Pons (tissue), 1 donor: ENCODE results near the gene PPP2R2C.

ENCODE experiments used
- DNase-seq: peaks from one replicate; pipeline ENCODE4 v3.0.0-alpha.2; 2016; ENCODE audit warnings: low spot score

PPP2R2C gene

DNA sequence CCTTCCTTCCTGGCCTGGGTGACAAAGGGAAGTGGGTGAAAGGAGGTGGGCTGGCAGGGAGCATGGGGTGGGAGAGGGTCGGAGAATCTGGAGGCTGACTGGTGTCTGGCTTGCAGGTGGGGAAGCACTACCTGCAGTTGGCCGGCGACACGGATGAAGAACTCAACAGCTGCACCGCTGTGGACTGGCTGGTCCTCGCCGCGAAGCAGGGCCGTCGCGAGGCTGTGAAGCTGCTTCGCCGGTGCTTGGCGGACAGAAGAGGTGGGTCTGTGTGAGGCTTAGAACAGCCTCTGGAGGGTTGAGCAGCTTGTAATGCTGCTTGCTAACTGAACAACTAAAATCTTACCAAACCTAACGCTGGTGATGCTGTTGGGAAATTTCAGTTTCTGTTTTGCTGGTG lies 183.5 kb downstream of the PPP2R2C start:
- DNase-seq: no peak

DNA sequence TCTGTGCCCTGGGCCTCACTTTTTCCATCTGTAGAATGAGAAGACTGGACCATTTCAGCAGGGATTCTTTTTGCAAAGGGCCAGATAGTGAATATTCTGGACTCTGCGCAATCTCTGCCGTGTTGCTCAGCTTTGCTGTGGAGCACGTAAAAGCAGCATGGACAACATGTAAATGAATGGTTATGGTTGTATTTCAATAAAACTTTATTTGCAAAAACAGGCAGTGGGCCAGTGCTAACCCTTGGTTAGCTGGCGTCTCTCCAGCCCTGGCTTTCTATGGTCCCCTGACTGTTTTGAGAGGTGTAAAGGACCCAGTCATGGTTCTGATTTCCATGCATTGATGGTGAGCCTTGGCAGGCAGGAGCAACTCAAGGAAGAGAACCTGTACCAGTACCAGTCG lies 184.1 kb downstream of the PPP2R2C start:
- DNase-seq: no peak

DNA sequence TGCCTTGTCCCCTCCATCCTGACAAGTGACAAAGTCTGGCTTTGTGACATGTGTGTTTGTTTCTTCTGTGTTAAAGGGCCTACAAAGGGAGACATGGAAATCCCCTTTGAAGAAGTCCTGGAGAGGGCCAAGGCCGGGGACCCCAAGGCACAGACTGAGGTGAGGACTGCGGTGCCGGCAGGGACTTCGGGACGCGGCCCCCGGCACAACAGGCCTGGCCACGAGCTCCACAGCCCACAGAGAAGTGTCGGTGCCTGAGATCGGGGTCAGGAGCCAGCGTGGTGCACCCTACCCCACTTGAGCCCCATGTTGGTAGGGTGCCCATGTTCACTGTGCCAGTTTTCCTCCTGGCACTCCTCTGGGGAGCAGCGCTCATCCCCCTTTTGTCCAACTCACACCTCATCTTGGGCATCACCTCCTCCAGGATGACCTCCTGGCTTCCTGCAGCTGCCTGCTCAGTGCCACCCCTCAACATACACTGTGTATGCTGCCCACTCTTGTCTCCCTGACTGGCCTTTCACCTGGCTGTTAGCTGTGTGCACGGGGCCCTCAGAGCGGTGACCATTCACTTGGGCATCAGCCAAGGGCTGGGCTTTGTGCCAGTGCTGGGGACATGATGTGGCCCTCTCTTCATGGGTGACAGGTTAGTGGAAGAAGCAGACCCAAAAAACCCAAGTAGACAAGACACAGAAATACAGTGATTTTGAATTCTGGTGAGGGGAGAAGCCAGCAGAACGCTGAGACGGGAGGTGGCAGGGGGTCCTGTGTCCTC lies 185.2 kb downstream of the PPP2R2C start:
- DNase-seq: no peak

DNA sequence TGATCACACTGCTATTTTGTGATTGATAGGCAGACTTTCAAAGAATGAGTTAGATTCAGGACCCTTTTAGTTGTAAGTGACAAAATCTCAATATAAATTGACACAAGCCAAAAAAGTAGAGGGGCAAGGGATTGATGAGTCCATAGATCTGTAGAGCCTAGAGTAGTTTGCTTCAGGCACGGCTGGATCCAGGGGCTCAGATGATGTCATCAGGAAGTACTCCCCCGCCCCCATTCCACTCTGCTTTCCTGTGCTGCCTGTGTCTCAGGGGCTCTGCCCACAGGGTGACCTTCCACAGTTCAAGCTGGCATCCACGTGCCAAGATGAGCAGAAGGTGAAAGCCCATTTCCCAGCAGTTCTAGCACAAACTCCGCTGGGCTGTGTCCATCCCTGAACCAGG lies 189.1 kb downstream of the PPP2R2C start:
- no peak for DNase-seq

DNA sequence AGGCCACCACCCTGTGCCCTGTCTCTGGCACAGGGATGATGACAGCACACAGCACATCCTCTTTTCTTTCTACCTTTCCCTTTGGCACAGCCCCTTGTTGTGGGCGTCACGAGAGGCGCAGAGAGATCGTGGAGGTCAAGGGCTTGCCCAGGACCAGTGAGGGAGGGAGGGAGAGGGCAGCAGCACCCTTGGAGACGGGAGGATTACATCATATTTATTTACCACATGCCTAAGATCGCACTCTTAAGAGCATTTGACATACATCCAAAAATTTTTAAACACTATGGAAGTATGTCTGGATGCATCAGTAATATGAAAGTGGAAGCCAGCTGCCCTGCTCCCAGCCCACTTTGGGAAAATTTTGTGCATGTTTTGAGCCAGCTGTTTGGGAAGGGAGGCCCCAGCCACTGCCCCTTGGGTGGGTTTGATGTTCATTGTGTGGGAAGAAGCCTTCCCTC lies 190.1 kb downstream of the PPP2R2C start:
- DNase-seq: no peak

DNA sequence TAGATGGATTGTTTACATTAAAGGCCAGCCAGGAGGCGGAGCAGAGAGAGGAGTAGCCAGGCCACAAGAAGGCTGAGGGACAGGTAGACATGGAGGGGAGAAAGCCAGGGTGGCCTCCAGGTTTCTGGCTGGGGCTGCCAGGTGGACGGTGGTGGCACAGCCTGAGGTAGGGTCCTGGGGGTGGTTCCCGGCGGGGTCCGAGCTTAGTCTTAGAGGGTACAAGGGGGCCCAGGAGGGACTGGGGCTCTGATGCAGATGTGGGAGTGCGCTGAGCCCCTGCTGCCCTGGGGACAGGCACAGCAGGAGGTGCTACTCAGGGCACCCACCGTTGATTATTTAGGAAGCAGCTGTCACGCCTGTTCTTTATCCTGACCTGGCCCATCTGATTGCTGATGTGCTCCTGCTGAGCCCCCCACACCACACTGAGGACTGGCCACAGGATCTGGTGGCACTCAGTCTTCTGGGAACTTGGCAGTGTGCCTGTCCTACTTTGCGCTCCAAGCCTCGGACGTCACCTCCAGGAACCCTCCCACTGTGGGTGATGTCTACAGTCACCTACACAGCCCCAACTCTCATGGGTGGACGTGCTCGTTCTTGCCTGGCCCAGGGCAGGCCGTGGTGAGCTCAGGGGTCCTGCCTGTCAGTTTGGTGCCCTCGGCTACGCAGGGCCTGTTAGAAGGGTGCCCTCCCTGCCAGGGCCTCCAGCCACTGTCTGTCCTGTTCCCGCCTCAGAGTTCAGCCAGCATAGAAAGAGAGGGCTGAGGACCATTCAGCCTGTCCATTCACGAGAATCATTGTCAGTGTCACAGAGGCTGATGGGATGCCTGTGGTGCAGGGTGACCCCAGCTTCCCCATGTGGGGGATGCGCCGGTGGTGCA lies 190.7 kb downstream of the PPP2R2C start:
- no peak for DNase-seq

DNA sequence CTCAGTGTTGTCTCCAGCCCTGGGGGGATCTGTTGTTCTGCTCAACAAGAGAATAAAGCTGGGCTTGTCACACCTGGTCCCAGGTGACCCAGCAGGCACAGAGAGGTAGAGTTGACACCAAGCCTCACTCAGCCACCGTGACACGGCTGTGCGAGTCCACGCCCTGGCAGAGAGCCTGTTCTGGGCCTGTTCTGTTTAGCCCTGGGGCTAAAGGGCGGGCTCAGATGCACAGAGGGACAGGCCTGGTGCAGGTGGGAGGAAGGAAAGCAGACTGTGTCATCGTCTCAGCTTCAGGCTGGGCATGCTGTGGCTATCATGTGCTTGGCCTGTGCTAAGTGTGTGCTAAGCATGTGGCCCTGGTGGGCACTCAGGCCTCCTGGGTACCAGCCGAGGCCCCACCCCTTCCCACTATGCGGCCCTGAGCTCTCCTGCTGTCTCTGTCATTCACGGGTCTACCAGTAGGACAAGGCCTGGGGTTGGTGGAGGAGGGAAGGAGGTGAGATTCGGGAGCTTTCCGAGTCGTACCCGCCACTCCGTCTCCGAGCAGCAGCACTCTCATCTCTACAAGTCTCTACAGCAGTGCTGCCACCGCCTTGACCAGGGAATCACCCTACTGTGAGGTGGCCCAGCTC lies 191.9 kb downstream of the PPP2R2C start:
- no peak for DNase-seq

DNA sequence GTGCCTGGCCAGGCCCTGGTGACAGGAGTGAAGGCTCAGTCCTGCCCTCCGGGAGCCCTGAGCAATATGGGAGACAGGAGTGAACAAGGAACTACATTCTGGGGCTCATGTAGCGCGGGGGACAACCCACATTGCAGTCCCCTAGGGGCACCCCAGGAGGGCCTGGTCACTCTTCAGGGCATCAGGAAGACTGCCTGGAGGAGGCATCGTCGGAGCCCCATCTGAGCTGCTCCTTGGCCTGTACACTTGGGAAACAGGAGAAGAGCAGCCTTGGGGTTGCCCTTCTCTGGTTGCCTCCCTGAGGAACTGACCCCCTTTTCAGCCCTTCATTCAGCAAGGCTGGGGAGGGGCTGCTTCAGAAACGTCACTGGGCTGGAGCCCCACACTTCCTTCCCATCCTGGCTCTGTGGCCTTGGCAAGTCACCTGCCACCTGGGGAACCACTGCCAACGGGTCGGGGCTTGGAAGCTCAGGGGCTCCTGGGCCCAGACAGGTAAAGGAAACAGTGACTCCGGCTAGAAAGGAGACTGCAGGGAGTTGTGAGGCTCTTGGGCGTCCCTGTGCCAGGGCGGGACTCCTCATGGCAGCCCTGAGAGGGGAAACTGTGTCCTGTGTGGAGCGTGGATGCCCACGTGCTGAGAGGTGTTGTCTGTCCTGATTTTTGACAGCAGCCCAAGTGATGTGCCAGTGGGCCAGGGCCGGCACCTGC lies 192.7 kb downstream of the PPP2R2C start:
- no peak for DNase-seq

DNA sequence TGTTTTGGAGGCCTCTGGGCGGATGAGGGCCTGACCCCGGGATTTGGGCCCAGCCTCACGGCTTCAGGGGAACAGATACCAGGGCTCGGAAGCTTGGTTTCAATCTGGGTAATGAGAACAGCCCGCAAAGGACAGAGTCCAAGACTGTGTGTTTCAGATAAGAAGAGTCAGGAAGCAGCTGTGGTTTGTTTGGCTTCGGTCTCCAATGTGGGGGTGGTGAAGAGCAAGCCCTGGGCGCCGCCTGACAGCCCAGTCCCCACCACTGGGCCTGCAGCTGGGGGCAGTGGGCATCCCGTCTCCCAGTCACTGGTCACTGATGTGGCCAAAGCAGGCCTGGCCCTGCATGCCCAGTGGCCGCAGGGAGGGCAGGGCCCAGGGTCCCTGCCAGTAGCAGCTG lies 193.6 kb downstream of the PPP2R2C start:
- no peak for DNase-seq

DNA sequence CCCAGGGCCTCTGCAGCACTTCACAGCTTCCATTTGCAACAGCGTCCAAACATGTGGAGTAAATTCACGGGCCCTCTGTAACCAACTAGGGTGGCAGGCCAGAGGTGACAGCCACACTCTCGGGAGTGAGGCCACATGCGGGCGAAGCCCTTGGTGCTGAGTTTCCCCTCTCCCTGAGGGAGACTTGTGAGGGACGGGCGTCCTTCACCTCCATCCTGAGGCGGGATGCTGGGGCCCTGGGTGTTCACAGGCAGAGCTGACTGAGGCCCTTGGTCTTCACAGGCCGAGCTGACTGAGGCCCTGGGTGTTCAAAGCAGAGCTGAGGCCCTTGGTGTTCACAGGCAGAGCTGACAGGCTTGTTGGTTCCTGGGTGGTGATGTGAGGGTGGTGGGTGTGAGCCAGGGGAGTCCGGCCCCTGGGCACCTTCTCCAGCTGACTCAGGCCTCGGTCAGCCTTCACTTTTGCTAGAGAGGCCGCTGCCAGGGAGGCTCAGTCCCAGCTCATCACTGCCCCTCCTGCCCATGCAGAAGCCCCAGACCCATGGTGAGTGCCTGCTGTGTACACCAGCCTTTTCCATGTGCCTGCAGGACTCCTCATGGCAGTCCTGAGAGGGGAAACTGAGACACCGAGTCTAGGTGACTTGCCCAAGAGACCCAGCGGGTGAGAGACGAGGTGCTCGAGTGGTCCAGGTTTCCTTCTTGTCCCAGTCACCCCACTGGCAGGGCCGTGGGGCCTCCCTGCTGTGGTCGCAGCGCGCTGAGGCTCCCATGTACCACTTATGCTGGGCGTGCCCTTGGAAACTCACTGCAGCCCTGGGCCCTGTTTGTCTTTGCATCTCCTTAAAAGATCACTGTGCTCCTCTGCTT lies 194.2 kb downstream of the PPP2R2C start:
- no peak for DNase-seq

DNA sequence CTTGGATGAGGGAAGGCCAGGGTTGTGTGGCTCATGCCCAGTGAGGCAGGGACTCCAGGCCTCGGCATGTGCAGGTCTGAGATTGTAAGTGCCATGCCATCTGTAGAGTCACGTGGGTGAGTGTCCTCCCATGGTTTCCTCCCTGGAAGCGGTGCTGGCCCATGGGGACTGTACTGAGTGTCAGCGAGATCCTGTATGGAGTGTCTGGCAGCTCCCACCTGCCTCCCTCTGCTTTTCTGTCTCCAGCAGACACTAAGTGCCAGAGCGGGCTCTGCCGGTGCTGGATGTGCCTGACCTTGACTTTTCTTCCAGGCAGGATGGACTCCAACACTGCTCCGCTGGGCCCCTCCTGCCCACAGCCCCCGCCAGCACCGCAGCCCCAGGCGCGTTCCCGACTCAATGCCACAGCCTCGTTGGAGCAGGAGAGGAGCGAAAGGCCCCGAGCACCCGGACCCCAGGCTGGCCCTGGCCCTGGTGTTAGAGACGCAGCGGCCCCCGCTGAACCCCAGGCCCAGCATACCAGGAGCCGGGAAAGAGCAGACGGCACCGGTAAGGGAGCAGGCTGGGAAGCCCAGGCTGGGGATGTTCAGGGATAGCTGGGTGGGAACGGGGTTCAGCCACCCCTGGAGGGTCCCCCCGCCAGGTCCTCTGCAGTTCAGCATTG lies 195.1 kb downstream of the PPP2R2C start:
- no peak for DNase-seq

DNA sequence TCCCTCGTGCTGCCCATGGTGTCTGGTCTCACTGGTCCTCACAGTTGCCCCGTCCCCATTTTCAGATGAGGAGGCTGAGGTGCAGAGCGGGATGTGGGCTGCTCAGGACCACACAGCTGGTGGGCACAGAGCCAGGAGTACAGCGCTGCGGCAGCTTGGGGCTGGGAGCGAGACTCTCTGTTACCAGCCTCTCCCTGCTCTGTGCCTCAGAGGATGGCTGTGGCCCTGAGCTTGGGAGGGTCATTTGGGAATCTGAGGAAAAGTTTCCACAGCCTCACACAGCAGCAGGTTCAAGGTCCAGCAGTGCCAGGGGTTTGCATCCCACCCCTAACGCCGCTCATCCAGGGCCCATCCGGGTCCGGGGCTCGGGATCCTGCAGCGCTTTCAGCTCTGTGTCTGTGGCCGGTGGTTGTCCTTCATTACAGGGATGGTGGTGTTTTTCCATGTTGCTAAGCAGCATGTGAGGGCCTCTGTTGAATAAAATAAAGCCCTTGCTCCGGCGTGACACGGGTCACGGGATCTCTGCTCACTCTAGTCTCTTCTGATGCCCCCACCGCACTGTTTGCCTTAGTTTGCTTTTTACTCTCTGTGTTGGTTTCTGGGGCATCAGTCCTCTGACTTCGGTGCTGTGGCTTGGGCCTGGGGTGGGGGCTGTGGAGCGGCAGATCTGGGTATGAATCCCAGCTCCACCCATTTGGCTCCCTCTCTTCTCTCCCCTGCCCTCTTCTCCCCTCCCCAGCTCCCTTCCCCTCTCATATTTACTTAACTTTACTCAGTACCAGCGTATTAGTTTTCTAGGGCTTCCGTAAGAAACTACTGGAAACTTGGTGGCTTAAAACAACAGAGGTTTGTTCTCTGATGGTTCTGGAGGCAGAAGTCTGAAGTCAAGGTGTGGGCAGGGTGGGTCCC lies 196.3 kb downstream of the PPP2R2C start:
- no peak for DNase-seq

DNA sequence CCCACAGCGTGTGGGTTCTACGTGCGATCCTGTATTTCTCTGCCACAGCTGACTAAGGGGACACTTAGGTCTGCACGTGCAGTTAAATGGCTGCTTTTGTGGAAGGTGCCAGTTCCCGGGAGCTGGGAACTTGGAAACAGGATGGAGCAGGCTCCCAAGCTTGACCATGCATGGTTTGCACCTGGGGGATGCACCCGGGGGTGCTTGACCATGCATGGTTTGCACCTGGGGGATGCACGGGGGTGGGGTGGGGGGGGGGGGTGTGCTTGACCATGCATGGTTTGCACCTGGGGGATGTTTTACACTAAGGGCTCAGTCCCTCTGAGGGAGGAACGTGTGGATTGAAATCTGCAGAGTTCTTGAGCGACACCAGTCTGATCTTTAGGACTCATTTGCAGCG lies 197.1 kb downstream of the PPP2R2C start:
- no peak for DNase-seq

DNA sequence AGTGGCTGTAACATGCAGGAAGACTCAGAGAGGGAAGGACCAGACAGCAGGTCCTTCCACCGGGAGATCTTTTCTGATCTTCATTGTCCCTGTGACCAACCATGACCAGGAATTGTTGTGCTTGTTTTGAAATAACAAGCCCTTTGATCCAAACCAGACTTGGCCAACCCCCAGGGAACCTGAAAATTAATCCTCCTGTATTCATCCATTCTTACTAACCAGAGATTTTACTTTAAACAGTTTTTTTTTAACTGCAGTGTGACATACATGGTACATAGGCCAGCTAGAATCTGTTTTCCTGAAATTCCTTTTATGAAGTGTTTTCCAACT lies 198.8 kb downstream of the PPP2R2C start:
- DNase-seq: no peak

DNA sequence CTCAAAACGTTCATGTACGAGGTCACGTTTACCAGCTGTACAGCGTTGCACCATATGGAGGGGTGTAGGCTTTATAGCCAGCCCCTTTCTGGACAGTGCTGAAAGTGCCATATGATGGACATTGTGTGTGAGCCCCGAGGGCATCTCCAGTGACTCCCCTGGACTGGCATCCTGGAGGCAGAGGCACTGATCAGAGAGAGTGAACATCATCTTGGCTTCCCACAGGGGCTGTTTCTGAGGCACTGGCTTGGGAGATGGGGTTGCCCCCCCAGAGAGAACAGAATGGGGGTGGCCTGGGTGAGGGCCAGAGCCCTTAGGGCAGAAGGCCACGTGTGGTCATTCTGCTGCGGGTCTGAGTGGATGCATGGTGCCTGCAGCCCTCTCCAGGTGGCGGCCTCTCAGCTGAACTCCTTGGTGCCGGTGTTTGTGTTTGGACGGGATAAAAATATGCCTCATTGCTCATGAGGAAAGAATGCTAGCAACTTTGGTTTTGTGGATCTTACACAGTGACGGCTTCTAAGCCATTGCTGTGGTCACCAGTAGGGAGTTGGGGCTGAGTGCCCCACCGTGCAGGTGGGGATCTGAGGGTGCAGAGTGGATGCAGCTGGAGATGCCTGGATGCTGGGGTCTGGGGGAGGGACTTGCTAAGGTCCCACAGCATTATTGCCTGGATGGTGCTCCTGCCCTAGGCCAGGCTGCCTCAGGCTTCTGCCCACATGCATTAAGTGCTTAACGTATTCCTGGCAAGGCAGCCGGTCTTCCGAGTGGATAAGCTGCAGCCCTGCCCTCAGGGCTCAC lies 199.4 kb downstream of the PPP2R2C start:
- DNase-seq: no peak

DNA sequence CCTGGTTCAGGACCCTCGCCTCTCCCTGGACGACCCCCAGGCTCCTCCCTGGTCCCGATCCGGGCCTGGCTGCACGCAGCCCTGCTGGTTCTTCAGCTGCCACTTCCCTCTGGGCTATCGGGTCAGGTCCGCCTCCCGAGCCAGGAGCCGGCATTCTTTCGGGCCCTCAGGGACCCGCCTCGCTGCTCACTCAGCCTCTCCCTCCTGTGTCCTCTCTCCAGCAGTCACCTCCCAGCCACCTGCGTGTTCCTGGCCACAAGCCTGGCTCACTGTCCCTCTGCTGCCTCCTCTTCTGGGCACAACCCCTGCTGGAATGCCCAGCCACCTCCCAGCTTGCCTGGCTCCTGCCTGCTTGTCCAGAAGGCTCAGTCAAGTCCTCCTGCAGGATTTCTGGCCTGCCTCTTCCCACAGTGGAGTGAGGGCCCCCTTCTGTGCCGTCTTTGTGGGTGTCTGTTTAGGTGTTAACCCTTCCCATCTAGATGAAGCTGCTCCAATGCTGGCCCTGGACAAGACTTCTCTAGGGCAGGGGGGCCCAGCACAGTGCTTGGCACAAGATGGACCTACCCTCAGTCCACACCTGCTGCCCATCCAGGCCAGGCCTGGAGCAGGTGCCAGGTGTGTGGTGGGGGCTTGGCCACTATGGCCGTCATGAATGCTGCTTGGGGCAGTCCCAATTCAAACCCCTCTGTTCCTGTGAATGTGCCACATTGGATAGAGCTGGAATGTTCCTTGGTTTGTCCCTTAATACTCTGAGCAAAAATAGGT lies 200.5 kb downstream of the PPP2R2C start:
- DNase-seq: no peak

DNA sequence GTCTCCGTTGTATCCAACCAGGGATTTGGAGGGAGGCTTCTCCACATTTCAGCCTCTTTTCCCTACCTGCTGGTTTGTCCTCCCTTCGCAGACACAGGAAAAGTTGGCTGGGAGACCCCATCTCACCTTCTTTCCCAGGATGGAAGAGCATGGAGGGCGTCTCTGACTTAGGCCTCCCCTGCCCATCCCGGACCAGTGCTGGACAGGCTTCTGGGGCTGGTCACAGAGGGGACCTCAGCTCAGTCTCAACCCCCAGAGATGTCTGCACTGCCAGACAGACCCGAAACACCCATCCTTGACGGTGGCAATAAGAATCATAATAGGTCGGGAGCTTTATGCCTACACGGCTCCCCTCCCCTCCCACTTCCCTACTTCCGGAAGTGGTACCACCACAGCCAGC lies 201.2 kb downstream of the PPP2R2C start:
- no peak for DNase-seq

DNA sequence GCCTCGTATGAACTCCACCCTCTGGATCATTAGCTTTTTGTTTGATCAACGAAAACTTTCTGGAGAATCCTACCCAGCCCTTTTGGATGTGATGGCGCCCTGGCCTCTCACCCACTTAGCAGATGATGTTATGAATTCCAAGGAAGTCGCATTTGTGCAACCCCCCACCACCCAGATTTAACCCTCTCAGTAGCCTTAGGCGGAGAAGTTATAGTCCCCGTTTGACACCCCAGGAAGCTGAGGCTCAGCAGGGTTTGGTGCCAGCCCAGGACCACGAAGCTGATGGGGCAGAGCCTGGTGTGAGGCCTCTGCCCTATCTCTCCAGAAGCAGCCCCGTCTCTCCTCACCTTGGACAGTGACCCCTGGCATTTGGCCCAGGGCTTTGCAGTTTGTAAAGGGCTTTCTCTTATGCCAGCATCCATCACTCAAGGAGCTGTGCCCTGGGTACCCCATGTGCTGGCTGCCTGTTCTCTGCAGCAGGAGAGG lies 201.7 kb downstream of the PPP2R2C start:
- DNase-seq: no peak
